ENCODE results near the gene LONP2.
"Not testable (repeated sequence)": the region's sequence is repeated elsewhere in the genome, so short reads cannot be mapped to it uniquely, and the experiment has no call there.

The LONP2 gene

GRCh38 chr16:48386559-48387312 lies 142.6 kb downstream of the LONP2 start:
- DNase-seq (ENCODE audit: low read depth in 1 of 2, low spot score in 1 of 2) = no peak

- DNase-seq (ENCODE audit: low read depth in 1 of 2, low spot score in 1 of 2) = no peak
Observed at GRCh38 chr16:48392407-48392806, 148.3 kb downstream of the LONP2 start.

- DNase-seq (ENCODE audit: low read depth in 1 of 2, low spot score in 1 of 2) = no peak
Observed at GRCh38 chr16:48393485-48394354, 149.6 kb downstream of the LONP2 start.

GRCh38 chr16:48394355-48394703 lies 150.2 kb downstream of the LONP2 start:
- no peak for DNase-seq (ENCODE audit: low read depth in 1 of 2, low spot score in 1 of 2)

GRCh38 chr16:48395375-48395774 lies 151.3 kb downstream of the LONP2 start:
- no peak for DNase-seq (ENCODE audit: low read depth in 1 of 2, low spot score in 1 of 2)

GRCh38 chr16:48402547-48402946 lies 158.4 kb downstream of the LONP2 start:
- DNase-seq (ENCODE audit: low read depth in 1 of 2, low spot score in 1 of 2) = not testable (repeated sequence)

- no peak for DNase-seq (ENCODE audit: low read depth in 1 of 2, low spot score in 1 of 2)
Observed at GRCh38 chr16:48405153-48405552, 161.1 kb downstream of the LONP2 start.

GRCh38 chr16:48405907-48406306 lies 161.8 kb downstream of the LONP2 start:
- DNase-seq (ENCODE audit: low read depth in 1 of 2, low spot score in 1 of 2) = no peak

Measured in activated T-helper 1 cell treated with anti-CD3 and anti-CD28 coated beads, Interleukin-2, amount 50 U/mL, for 16 hours (primary cell).